H1 (cell line): ENCODE results near the gene COX19. TPM values are rescaled to one million over a fixed set of nuclear protein-coding genes. Genes with fewer than 3 reads are reported as not detected.

Source experiments
- CBX8 ChIP-seq: fragments of 300-800, 300-1000 bp; sonication (generic); IDR thresholded peaks from 2 replicates; pipeline ENCODE4 v1.7.1; 2016; ENCODE audit warnings: low read depth, low read length, borderline replicate concordance
- CHD1 ChIP-seq: IDR thresholded peaks from 2 replicates; pipeline ENCODE4 v1.6.1; 2012; ENCODE audit warnings: low read depth, low read length, improper control_type of control experiment
- PHF8 ChIP-seq: fragments of 200-600 bp; sonication (generic); conservative IDR thresholded peaks from 2 replicates; pipeline ENCODE4 v1.7.1; 2012; ENCODE audit warnings: low read depth, mild to moderate bottlenecking, inconsistent platforms, low read length, moderate library complexity
- RFX5 ChIP-seq: IDR thresholded peaks from 2 replicates; pipeline ENCODE4 v1.6.1; 2011; ENCODE audit warnings: low read depth, low read length, improper control_type of control experiment, borderline replicate concordance
- SIN3A ChIP-seq, 2 experiments: IDR thresholded peaks in 1 of 2; conservative IDR thresholded peaks in 1 of 2; 2 replicates each; pipeline ENCODE4 v1.6.1; 2011 to 2012; ENCODE audit warnings: low read length in 2 of 2, improper control_type of control experiment in 1 of 2, low read depth in 1 of 2, mild to moderate bottlenecking in 1 of 2
- SP4 ChIP-seq: IDR thresholded peaks from 2 replicates; pipeline ENCODE4 v1.6.1; 2012; ENCODE audit warnings: low read length, inconsistent platforms
- YY1 ChIP-seq: IDR thresholded peaks from 2 replicates; pipeline ENCODE4 v1.6.1; 2011; ENCODE audit warnings: low read depth, mild to moderate bottlenecking, low read length
- polyA plus RNA-seq, 7 experiments: library from polyadenylated mRNA; depleted of rRNA in 3 of 7; stranded (reverse) in 5 of 7; unstranded in 2 of 7; fragments of >200 nt in 5 of 7; fragments of 200-250 nt in 2 of 7; gene quantifications; 1 replicate in 5 of 7; 2 replicates in 1 of 7; 4 replicates in 1 of 7; pipeline versions ENCODE4 v1.2.1 to v1.2.3, GENCODE V29; 2011 to 2013; ENCODE audit warnings: missing spikeins in 2 of 7, mixed read lengths in 2 of 7
- total RNA-seq: library from RNA; stranded (reverse); fragmentation: NEBNext Ultra II Directional; extraction: Animal tissue kit (Norgen Biotek cat#: 25700); gene quantifications from 2 replicates; pipeline ENCODE4 v1.2.1, GENCODE V29; 2021

COX19 gene
- total and polyA plus RNA-seq, 2 of the 8 experiments (the other 6 are each of a cell fraction or from before 2014, with no cell fraction given) = 3.9 to 7.9 TPM

DNA sequence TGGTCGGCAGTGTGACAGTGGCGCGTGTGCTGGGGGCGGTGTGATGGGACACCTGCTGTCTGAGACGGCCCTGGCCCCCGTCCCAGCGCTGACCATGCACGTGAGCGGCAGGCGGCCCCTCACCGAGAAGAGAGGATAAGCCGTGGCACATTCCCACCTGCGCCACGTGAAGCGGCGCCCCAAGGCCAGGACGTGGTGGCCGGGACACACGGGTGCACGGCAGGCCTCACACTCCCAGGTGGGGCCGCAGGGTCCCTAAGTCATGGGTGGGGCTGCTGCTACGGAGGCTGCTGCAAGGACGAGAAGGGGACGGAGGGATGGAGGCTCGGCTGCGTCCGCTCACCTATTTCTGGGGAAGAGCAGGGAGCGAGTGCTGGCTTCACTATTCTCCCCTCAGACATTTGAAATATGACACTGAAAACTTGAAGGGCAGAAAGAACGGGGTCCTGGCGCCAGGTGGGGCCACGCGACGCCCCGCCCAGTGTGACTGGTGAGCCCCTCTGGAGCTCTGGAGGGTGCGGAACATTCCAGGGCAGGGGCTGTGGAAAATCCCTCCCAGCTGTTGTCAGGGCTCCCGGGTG is 15.1 kb upstream of the COX19 start (continued):
- TF ChIP-seq CHD1 (no peak), CBX8 (no peak), SIN3A (conservative IDR thresholded peaks at IDR 0.05 in 1 of 2, IDR thresholded peaks at IDR 0.05 in 1 of 2; ENCODE audit: low read depth in 1 of 2, low read length in 2 of 2) (no peak), SP4 (no peak), RFX5 (no peak), PHF8 (no peak), YY1 (no peak)
